ENCODE results near the gene CD2AP.
"Not testable (repeated sequence)": the region's sequence is repeated elsewhere in the genome, so short reads cannot be mapped to it uniquely, and the experiment has no call there.

CD2AP gene

DNA sequence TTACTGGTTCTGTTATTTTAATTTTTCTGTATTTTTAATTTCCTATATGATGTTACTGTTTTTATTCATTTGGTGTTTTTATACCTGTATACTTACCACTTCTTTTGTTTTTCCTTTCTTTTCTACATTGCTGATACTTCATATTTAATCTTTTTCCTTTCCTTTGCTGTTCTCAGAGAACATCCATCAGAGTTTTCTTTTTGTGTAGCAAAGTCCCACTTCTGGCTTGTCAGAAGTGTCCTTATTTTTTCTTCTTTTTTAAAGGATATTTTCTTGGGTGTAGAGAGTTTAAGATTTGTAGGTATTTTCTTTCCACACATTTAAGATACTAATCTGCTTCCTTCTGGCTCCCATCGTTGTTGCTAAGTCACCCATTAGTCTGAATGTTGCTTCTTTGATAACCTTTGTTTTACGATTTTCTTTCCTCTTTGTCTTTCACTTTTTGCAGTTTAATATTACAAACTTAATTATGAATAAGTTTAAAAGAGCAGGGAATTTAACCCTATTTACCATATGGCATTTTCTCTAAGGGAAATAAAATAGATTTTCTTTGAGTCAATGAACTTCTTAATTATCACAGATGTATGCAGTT is 18.5 kb downstream of the CD2AP start:
- DNase-seq (ENCODE audit: low read depth, low spot score), result no peak

DNA sequence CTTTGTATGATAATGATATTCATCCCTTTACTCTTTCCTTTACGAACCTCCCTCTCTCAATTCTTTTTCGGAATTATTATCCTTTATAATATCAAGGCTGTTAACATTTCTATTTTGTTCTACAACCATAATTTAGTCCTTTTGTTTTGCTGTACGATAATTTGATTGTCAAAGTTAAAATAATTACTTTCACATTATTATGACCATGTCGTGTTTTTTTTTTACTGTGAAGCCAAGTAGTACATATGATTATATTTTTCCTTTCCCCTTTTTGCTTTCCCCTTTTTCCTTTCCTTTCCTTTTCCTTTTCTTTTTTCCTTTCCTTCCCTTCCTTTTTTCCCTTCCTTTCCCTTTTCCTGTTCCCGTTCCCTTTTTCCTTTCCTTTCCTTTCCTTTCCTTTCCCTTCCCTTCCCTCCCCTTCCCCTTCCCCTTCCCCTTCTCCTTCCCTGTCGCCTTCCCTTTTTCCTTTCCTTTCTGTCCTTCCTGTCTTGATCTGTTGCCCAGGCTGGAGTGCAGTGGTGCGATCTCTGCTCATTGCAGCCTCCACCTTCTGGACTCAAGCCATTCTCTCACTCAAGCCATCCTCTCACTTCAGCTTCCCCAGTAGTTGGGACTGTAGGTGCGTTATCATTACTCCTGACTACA is 19.5 kb downstream of the CD2AP start:
- no peak for DNase-seq (ENCODE audit: low read depth, low spot score)

DNA sequence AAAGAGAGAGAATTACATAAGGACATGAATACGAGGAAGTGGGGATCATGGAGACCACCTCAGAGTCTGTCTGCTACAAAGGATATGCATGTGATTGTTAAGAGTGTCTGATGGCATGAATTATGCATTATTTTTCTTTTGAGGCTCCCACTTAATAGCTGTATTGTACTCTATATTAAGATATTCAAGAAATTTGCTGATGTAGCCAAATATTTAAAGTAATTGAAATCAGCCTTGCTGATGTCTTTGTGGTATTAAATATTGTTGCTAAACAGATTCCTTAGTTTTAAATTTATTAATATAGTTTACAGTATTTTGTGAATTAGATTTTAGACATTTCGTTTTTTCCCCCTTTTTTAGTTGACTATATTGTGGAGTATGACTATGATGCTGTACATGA is 25.3 kb downstream of the CD2AP start:
- no peak for DNase-seq (ENCODE audit: low read depth, low spot score)

DNA sequence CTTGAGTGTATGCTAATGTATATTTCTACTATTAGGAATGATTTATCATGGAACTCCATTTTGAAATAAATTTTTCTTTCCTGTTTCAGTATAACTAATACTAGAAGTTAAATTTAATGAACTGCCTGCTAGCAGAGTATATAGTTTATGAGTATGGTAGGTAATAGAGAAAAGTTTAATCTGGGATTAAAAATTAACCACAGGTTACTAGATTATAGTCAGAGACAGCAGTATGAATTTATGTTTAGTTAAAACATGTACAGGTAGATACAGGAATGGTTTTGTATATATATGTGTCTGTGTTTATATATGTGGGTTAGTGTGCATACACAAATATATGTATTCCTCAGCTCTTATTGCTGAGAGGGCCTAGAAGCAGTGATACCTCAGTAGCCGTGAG is 32.3 kb downstream of the CD2AP start:
- DNase-seq (ENCODE audit: low read depth, low spot score), result no peak

DNA sequence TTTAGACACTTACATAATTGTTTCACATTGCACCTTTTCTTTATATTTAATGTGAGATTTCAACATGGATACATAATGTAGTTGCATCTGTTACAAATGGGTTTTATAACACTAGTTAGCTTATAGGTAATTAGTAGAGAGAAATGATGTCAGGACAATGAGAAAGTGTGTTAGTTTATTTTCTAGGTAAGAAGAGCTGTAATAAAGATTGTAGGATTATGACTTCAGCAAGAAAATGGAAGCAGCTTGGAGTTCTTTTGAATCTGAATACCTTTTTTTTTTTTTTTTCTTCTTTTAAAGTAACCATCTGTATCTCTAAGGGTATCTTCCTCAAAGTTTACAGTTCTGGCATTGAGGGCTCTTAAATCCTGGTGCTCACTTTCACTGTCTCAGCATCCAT is 35.3 kb downstream of the CD2AP start:
- DNase-seq (ENCODE audit: low read depth, low spot score), result no peak

DNA sequence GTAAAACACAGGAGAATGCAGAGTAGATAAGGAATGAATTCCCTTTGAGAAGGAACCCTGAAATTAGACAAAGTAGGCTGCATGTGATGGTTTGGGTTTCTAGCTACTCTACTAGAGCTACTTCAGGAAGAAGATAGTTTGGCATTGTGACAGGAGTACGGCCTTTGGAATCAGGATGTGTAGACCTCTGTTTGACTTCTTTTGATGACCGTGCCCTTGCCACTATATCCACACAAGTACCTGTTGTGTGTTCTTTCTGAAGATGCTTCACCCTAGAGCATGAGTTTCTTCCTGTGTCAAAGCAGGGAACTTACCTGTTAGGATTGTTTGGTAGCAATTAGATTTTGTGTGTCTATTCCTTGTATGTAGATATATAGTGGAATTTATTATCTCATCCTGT is 41.7 kb downstream of the CD2AP start:
- DNase-seq (ENCODE audit: low read depth, low spot score), result no peak

DNA sequence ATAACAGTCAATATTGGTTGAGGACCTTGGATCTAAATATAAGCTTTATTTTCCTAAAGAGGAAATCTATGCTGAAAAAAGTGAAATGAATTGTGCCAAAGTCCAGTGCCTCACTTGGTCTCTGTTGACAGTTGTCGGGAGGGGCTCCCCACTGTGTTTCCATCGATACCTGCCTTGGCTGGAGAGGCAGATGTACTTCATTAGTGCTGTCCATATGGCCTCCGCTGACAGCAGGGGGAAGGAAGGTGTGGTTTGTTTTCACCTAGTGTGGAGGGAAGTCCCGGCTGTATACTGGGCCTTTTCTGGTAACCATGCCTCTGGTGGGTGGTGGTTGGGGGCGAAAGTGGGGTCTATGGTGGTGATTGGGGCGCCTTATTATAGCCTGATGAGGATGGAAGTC is 42.7 kb downstream of the CD2AP start:
- DNase-seq (ENCODE audit: low read depth, low spot score), result no peak

DNA sequence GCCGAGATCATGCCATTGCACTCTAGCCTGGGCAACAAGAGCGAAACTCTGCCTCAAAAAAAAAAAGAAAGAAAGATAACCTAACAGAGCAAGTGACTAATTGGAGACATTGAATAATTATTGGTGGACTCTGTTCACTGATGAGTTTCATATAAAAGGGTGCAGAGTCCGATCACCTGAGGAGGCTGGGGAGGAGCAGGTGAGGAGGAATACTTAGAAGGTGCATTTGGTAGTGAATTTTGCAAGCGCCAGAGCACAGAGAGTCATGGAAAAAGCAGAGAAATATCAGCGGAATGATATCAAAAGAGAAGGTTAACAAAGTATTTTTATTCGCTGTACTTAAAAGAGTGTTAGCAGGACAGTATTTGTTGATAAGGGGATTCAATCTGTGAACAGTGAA is 44.4 kb downstream of the CD2AP start:
- no peak for DNase-seq (ENCODE audit: low read depth, low spot score)

- no peak for DNase-seq (ENCODE audit: low read depth, low spot score)
Observed at GRCh38 chr6:47524136-47524845, 46.7 kb downstream of the CD2AP start.

DNA sequence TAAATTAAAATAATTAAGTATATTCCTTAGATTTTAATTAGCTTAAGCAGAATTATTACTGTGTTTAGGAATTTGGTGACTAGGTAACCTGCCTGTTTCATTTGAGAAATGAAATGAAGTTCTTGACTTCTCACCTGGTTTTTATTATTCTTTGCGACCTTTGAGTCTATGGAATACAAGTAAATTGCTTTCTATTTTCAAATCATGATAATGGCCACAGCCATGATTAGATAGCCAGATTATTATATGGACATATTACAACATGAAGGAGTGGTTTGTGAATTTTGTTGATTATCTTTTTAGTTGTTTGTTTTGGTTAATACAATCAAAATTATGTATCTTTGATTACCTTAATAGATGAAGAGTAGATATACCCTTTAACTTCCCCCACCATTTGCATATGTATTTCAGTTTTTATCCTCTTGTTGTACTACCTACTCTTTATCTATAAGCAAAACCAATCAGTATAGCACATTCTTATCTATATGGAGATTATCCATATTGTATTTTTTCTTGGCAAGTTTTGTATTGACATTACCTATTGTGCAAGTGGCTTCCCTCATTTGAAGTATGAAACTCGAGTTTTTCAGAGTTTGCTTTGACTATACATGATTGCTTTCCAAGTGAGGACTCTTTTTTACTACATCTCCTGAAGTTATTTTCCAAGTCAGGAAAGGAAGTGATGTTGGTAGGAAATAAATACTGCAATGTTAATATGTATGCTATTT is 47.9 kb downstream of the CD2AP start:
- no peak for DNase-seq (ENCODE audit: low read depth, low spot score)

DNA sequence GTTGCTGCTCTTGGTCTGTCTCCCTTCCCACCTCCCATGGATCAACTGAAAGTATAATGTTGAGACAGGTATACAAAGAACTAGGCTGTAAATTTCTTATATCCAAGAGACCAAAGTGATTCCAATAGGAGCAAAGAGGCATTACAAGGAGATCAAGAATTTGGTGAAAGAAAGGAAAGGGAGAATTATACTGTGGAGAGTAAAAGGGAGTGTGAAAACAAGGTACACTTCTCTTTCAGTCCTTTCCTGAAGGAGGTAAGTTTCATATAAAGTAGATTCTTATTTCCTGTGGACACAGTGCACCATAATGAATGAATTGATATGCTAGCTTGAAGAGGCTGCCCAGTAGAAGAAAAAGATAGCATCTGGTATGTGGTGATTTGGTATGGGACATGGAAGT is 49.7 kb downstream of the CD2AP start:
- no peak for DNase-seq (ENCODE audit: low read depth, low spot score)

GRCh38 chr6:47529734-47530133 is 52.1 kb downstream of the CD2AP start:
- DNase-seq (ENCODE audit: low read depth, low spot score), result no peak

DNA sequence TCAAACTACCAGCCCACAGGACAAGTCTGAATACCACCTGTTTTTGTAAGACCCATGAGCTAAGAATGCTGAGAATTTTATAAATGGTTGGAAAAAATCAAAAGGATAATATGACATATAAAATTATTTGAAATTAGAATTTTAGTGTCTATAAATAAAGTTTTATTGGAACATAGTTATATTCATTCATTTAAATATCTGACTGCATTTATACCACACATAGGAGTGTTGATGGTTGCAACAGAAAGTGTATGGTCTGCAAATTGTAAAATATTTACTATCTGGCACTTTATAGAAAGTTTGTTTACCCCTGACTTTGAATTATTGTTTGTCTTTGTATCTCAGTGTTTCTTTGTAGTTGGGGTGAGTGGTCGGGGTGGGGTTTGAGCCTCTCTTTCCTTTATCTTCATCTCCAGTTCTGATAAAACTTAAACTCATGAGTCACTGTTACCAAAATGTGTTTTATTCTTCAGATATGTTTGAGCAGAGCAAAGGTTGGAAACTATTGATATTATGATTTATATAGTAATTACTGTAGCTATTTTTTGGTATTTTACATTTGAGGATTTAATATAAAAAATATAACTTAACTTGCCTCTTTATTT is 55.5 kb downstream of the CD2AP start:
- DNase-seq (ENCODE audit: low read depth, low spot score), result no peak

DNA sequence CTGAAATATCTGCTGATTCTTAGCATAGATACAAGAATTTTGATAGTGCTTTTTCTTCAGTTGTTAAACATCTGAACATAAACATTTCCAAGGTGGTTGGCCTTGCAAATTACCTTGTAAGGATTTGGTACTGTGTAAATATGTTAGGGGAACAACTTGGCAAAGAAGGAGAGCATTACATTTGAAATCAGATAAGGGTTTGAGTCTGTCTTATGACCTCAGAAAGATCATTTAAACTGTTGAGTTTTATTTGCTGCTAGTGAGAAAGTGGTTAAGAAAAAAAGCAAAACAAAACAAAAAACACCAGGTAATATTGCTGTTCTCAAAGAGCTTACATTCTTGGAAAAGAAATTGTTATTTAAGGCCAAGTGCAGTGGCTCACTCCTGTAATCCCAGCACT is 56.5 kb downstream of the CD2AP start:
- no peak for DNase-seq (ENCODE audit: low read depth, low spot score)

DNA sequence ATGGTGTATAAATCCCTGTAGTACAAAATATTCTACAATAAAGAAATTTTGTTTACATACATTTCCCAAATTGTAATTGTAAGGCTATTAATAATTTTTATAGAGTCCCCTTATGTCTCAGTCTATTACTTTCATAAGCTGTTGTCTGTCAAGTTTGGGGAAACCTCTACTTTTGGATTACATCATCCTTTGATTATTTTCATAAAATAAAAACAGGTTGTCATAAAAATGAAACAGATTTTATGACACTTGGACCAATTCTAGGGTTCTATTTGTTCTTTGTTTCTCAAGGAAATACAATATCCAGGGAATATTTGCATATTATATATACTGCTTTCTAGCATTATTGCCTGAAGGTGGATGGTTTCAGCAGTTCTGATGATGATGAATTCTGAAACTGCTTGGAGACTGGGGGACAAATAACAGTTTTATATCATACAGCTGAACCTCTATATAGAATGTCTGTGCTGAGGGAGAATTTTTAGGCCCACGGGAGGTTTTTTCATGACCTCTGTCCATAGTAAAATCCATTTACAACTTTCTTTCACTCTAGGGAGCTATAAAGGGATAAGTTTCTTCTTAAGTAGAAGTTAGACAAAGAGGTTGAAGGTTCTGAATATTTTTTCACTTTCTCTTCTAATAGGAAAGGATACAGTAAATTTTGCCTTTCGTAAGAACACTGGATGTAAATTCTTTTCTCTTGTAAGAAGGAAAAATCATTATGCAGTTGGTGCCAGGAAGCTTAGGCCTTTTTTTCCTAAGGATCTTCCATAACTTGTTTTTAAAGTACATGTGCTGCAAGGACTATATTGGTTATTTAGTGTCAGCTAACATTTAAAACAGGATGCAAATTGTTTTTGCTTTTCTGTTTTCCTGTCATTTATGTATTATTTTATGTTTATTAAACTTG is 58.0 kb downstream of the CD2AP start:
- DNase-seq (ENCODE audit: low read depth, low spot score), result no peak

DNA sequence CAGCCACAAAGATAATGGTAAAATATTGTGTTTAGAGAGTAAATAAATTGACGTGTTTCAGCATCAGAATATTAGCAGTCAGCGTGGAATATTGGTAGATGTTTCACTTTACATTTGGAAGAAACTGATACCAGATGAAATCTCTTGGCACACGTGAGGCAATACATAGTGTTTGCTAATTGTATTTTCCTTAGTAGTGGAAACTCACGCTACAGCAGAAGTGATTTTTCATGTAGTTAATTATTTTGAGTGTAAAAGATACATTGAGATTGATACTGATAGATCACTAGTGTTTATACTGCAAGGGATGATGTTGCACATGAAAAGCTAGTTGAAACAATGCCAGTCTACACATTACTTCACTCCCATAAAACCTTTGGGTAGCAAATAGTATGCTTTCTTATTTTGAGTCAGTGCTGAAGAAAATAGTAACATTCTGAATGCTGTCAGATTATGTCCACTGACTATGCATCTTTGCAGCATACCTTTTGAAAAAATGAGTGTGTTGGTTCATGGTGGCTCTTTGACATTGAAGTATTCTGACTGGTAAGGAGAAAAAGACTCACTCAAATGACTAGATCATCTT is 59.3 kb downstream of the CD2AP start:
- DNase-seq (ENCODE audit: low read depth, low spot score), result no peak

GRCh38 chr6:47545223-47545622 is 67.6 kb downstream of the CD2AP start:
- no peak for DNase-seq (ENCODE audit: low read depth, low spot score)

- DNase-seq (ENCODE audit: low read depth, low spot score), result no peak
Observed at GRCh38 chr6:47551670-47552069, 74.1 kb downstream of the CD2AP start.

DNA sequence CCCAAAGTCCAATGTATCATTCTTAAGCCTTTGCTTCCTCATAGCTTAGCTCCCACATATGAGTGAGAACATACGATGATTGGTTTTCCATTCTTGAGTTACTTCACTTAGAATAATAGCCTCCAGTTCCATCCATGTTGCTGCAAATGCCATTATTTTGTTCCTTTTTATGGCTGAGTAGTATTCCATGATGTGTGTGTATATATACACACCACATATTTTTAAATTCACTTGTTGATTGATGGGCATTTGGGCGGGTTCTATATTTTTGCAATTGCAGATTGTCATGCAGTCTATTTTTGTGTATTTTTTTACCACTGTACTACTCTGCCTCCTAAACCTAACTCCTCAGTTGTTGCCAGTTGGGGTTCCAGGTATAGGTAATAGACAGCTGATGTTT is 74.7 kb downstream of the CD2AP start:
- DNase-seq (ENCODE audit: low read depth, low spot score), result no peak

DNA sequence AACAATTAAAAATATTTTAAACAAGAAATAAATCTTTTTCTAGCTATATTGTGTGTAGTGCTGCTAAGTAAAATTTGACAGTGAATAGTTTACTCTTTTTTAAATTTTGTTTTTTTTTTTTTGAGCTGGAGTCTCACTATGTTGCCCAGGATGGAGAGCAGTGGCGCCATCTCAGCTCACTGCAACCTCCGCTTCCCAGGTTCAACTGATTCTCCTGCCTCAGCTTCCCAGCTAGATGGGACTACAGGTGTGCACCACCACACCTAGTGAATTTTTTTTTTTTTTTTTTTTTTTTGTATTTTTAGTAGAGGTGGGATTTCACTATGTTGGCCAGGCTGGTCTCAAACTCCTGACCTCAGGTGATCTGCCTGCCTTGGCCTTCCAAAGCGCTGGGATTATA is 75.7 kb downstream of the CD2AP start:
- DNase-seq (ENCODE audit: low read depth, low spot score), result not testable (repeated sequence)

DNA sequence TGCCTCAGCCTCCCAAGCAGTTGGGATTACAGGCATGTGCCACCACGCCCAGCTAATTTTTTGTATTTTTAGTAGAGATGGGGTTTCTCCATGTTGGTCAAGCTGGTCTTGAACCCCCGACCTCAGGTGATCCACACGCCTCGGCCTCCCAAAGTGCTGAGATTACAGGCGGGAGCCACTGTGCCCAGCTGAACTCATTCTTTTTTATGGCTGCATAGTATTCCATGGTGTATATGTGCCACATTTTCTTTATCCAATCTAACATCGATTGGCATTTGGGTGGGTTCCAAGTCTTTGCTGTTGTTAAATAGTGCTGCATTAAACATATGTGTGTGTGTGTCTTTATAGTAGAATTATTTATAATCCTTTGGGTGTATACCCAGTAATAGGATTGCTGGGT is 78.9 kb downstream of the CD2AP start:
- not testable (repeated sequence) for DNase-seq (ENCODE audit: low read depth, low spot score)

Measured in smooth muscle cell of the brain vasculature (primary cell).